PC-3 (cell line): Measurements from ENCODE around the gene ZBTB22. TPM values are rescaled to one million over a fixed set of nuclear protein-coding genes. Genes with fewer than 3 reads are reported as not detected.
"Not testable (repeated sequence)": the region's sequence is repeated elsewhere in the genome, so short reads cannot be mapped to it uniquely, and the experiment has no call there.

Source experiments
- ATAC-seq: fragments of 200-7000 bp; cut with Tn5 transposase; 2 replicates; pipeline ENCODE4 v1.9.1; 2020; ENCODE audit warnings: mild to moderate bottlenecking, moderate library complexity
- BruUV-seq: library from RNA; stranded (reverse); fragments of 400-500 nt; replicated peaks from 2 replicates; lab custom pipeline; 2021; lab: Mats Ljungman, UMichigan
- CTCF ChIA-PET: fragments of 300-600 bp; sonication (Branson Sonifier 250); formaldehyde crosslinking; loops from one replicate; lab custom pipeline; 2022; ENCODE audit warnings: antibody characterized with exemption; lab: Charles Lee
- POLR2A ChIA-PET: fragments of 300-600 bp; sonication (Branson Sonifier 250); formaldehyde crosslinking; loops from one replicate; lab custom pipeline; 2022; ENCODE audit warnings: antibody characterized with exemption; ENCODE audit not compliant: unreplicated experiment; lab: Charles Lee
- DNase-seq: peaks from one replicate; pipeline ENCODE4 v3.0.0-alpha.2; 2015
- H2AFZ ChIP-seq: fragments of 300-600 bp; sonication (generic); 2 replicates; pipeline ENCODE4 v1.6.0; 2016; ENCODE audit warnings: antibody characterized with exemption, low read length
- H3F3A ChIP-seq: fragments of 300-600 bp; sonication (generic); one replicate; pipeline ENCODE4 v1.6.0; 2017; ENCODE audit warnings: antibody characterized with exemption, low read length, control low read depth, mild to moderate bottlenecking; ENCODE audit not compliant: unreplicated experiment
- H3K27ac ChIP-seq: fragments of 300-600 bp; sonication (generic); 2 replicates; pipeline ENCODE4 v1.5.1; 2016; ENCODE audit warnings: mild to moderate bottlenecking, low read length
- H3K27me3 ChIP-seq: fragments of 300-600 bp; sonication (generic); 2 replicates; pipeline ENCODE4 v1.6.1; 2016; ENCODE audit warnings: low read length, mixed read lengths
- H3K36me3 ChIP-seq: fragments of 300-600 bp; sonication (generic); 2 replicates; pipeline ENCODE4 v1.6.1; 2016; ENCODE audit warnings: low read depth, mixed run types, low read length, mixed read lengths
- H3K4me1 ChIP-seq: fragments of 300-600 bp; sonication (generic); 2 replicates; pipeline ENCODE4 v1.5.1; 2016; ENCODE audit warnings: low read length; ENCODE audit not compliant: insufficient read depth
- H3K4me2 ChIP-seq: fragments of 300-600 bp; sonication (generic); 2 replicates; pipeline ENCODE4 v1.6.0; 2016; ENCODE audit warnings: low read length
- H3K4me3 ChIP-seq: fragments of 300-600 bp; sonication (generic); 2 replicates; pipeline ENCODE4 v1.5.1; 2016; ENCODE audit warnings: mild to moderate bottlenecking, low read length, mixed read lengths
- H3K79me2 ChIP-seq: fragments of 300-600 bp; sonication (generic); 2 replicates; pipeline ENCODE4 v1.6.1; 2017; ENCODE audit warnings: low read length, mixed read lengths
- H3K9ac ChIP-seq: fragments of 300-600 bp; sonication (generic); 2 replicates; pipeline ENCODE4 v1.6.0; 2016; ENCODE audit warnings: mild to moderate bottlenecking, low read length
- H3K9me2 ChIP-seq: fragments of 300-600 bp; sonication (generic); replicated peaks from 2 replicates; pipeline ENCODE4 v1.6.1; 2016; ENCODE audit warnings: mixed run types, low read length, mixed read lengths
- H3K9me3 ChIP-seq: fragments of 300-600 bp; sonication (generic); 2 replicates; pipeline ENCODE4 v1.6.1; 2016; ENCODE audit warnings: low read length, mixed read lengths
- H4K20me1 ChIP-seq: fragments of 300-600 bp; sonication (generic); 2 replicates; pipeline ENCODE4 v1.6.1; 2016; ENCODE audit warnings: low read length, mixed read lengths
- EZH2 ChIP-seq: fragments of 300-600 bp; sonication (generic); IDR thresholded peaks from one replicate; pipeline ENCODE4 v1.6.1; 2017; ENCODE audit warnings: antibody characterized with exemption, mild to moderate bottlenecking, low read length; ENCODE audit not compliant: unreplicated experiment
- EZH2phosphoT487 ChIP-seq: fragments of 300-600 bp; sonication (generic); IDR thresholded peaks from 2 replicates; pipeline ENCODE4 v1.6.1; 2018; ENCODE audit warnings: mild to moderate bottlenecking, antibody characterized with exemption, low read length, borderline replicate concordance
- intact Hi-C: fragments of 100-400 bp; cut with micrococcal nuclease; formaldehyde crosslinking; loops from 2 replicates; pipeline ENCODE4 v1.9.0; 2023
- total RNA-seq: library from RNA; depleted of rRNA; stranded (reverse); fragments of >200 nt; gene quantifications from 2 replicates; pipeline ENCODE4 v1.2.3, GENCODE V29; 2014
- TF ChIP-seq, protein P1 (sequence below): fragments of 300-600 bp; sonication (generic); conservative IDR thresholded peaks from 2 replicates; pipeline ENCODE4 v1.5.1; 2017; ENCODE audit warnings: antibody characterized with exemption, low read depth, mild to moderate bottlenecking, low read length

The ZBTB22 gene
- total RNA-seq, 1 experiment from 2014 or later, result 18.8 TPM

DNA sequence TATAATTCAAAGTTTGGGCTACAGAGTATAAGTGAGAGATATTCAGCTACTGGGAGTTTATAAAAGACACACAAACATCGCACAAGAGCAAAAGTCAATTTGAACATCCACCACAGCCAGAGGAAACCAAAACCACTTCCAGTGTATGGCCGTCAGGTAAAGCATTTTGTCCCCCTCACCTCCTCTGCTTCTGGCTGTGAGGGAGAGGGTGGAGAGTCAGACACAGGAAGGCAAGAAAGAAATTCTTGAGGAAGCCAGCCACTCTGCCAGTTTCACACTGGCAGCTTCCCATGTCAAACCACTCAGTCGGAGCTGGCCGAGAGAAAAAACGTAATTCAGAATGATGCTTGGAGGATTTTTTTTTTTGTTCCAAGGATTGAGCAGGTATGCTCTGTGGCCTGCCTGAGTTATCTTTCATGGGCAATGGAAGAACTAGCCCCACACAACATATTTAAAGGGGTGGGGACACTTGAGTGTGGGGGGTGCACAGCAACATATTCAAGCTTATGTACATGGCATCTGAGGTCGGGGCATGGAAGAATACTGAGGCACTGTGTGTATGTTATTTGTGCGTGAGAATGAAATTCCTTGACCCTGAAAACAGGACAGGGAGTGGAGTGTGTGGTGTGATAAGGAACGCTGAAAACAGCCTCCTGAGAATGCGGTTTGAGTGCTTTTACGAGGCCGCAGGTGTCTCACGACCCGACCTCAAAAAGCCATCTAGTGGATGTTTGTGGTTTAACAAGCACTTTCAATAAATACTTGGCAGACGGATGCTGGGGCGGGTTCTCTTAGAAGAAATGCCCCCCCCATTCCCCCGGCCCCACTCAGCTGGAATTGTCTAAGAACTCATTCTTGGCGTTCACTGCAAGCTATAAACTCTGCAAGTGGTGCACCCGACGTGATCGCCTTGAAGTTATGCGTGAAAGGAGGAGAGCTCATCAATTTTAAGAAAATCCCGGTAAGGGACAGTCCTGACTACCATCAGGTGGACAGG lies 27.5 kb upstream of the ZBTB22 start:
- Histone ChIP-seq H3K36me3 (no peaks in the 10 kb centered on the region), H3K4me1 (peaks cover 5% of the 10 kb centered on the region), H3K27me3 (no peaks in the 10 kb centered on the region), H3K79me2 (no peaks in the 10 kb centered on the region), H3K4me2 (peak overlapping the region; percentile 63), H2AFZ (peak overlapping the region; percentile 17; the same call in 1 of the 2 replicates), H4K20me1 (no peaks in the 10 kb centered on the region), H3K9me3 (no peaks in the 10 kb centered on the region), H3F3A (no peaks in the 10 kb centered on the region), H3K27ac (0 out of 2 replicates have a peak overlapping the region, but pooled peaks have one; percentile 5), H3K9ac (no peak overlapping the region), H3K4me3 (peak overlapping the region; percentile 13; the same call in 1 of the 2 replicates), H3K9me2 (no peaks in the 10 kb centered on the region)
- intact Hi-C loops, result no loop called here
- BruUV-seq, result no TSS peak
- TF ChIP-seq EZH2phosphoT487 (no peak), EZH2 (no peak)
- TF ChIP-seq, protein P1, sequence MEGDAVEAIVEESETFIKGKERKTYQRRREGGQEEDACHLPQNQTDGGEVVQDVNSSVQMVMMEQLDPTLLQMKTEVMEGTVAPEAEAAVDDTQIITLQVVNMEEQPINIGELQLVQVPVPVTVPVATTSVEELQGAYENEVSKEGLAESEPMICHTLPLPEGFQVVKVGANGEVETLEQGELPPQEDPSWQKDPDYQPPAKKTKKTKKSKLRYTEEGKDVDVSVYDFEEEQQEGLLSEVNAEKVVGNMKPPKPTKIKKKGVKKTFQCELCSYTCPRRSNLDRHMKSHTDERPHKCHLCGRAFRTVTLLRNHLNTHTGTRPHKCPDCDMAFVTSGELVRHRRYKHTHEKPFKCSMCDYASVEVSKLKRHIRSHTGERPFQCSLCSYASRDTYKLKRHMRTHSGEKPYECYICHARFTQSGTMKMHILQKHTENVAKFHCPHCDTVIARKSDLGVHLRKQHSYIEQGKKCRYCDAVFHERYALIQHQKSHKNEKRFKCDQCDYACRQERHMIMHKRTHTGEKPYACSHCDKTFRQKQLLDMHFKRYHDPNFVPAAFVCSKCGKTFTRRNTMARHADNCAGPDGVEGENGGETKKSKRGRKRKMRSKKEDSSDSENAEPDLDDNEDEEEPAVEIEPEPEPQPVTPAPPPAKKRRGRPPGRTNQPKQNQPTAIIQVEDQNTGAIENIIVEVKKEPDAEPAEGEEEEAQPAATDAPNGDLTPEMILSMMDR, result peak; percentile 58
- DNase-seq (peak; percentile 93), ATAC-seq (peak; percentile 59)
- ChIA-PET POLR2A (no interaction called here), CTCF (interaction anchor here (0.7 to 1.1 kb wide), 4 partner anchors 20 to 576 kb away, joined by 3 to 7 read pairs (median 4); no protein-coding TSS in a partner anchor)

DNA sequence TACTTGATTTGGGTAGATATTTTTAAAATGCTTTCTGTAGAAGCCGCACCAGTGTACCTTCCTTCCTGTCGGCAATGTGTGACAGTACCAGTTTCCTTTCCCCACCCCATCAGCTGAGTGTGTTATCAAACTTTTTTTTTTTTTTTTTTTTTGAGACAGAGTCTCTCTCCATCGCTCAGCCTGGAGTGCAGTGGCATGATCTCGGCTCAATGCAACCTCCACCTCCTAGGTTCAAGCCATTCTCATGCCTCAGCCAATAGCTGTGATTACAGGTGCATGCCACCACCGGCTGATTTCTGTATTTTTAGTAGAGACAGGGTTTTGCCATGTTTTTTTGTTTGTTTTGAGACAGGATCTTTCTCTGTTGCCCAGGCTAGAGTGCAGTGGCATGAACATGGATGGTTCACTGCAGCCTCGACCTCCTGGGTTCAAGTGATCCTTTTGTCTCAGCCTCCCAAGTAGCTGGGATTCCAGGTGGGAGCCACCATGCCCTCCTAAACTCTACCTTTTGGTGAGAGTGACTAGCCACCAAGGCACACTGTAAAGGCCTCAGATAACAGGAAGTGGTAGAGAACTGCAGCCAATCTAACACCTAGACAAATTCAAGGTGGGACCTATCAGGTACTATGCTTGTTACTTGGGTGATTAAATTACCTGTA lies 26.5 kb upstream of the ZBTB22 start:
- Histone ChIP-seq H3K9ac (no peak overlapping the region), H2AFZ (no peak overlapping the region), H3K36me3 (no peaks in the 10 kb centered on the region), H4K20me1 (no peaks in the 10 kb centered on the region), H3K4me3 (no peak overlapping the region), H3K9me3 (no peaks in the 10 kb centered on the region), H3K9me2 (no peaks in the 10 kb centered on the region), H3K27ac (no peak overlapping the region), H3K4me1 (peaks cover 5% of the 10 kb centered on the region), H3K27me3 (no peaks in the 10 kb centered on the region), H3F3A (no peaks in the 10 kb centered on the region), H3K79me2 (no peaks in the 10 kb centered on the region), H3K4me2 (no peak overlapping the region)
- DNase-seq (no peak), ATAC-seq (no peak)
- no peak for TF ChIP-seq EZH2
- POLR2A ChIA-PET, result no interaction called here
- CTCF ChIA-PET, result interaction anchor here (0.7 kb wide), 2 partner anchors 30 to 577 kb away, joined by 3 to 4 read pairs; no protein-coding TSS in a partner anchor
- intact Hi-C loops, result no loop called here
- BruUV-seq, result no TSS peak

- H3K9ac ChIP-seq, H3K4me3 ChIP-seq, H2AFZ ChIP-seq, H3K4me1 ChIP-seq, H3K79me2 ChIP-seq, H3K36me3 ChIP-seq, ATAC-seq, H3K9me2 ChIP-seq, H3K27ac ChIP-seq, BruUV-seq, H3K4me2 ChIP-seq, H3K27me3 ChIP-seq, H4K20me1 ChIP-seq, CTCF ChIA-PET, POLR2A ChIA-PET, H3F3A ChIP-seq, DNase-seq, H3K9me3 ChIP-seq, intact Hi-C loops: not testable (repeated sequence)
Observed at GRCh38 chr6:33343606-33343952, 26.0 kb upstream of the ZBTB22 start.
